ENCODE results near the gene SERPINA4.

- TF ChIP-seq, protein P1, sequence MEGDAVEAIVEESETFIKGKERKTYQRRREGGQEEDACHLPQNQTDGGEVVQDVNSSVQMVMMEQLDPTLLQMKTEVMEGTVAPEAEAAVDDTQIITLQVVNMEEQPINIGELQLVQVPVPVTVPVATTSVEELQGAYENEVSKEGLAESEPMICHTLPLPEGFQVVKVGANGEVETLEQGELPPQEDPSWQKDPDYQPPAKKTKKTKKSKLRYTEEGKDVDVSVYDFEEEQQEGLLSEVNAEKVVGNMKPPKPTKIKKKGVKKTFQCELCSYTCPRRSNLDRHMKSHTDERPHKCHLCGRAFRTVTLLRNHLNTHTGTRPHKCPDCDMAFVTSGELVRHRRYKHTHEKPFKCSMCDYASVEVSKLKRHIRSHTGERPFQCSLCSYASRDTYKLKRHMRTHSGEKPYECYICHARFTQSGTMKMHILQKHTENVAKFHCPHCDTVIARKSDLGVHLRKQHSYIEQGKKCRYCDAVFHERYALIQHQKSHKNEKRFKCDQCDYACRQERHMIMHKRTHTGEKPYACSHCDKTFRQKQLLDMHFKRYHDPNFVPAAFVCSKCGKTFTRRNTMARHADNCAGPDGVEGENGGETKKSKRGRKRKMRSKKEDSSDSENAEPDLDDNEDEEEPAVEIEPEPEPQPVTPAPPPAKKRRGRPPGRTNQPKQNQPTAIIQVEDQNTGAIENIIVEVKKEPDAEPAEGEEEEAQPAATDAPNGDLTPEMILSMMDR (IDR thresholded peaks at IDR 0.05; ENCODE audit: insufficient read depth, low read depth, low read length): no peak
- TF ChIP-seq EZH2 (IDR thresholded peaks at IDR 0.05; ENCODE audit: insufficient read depth, low read length): no peak
Observed at GRCh38 chr14:94591073-94591472, 29.8 kb downstream of the SERPINA4 start.

All from astrocyte (in vitro differentiated cells and primary cell).